ENCODE measurements around the gene CHST15. TPM values are rescaled to one million over a fixed set of nuclear protein-coding genes. Genes with fewer than 3 reads are reported as not detected.
A peak's percentile ranks its signal among the peaks of the same experiment; 100 is the strongest.

The CHST15 gene
- total RNA-seq, 2 donors from 2014 or later: 0.95 TPM; not detected in 1

GRCh38 chr10:124032087-124032935, 61.1 kb downstream of the CHST15 start:
- peaks cover 0 to 8% of the 10 kb centered on the region in 2 donors for H3K27me3 Mint-ChIP-seq
- H3K9me3 Mint-ChIP-seq: no peaks in the 10 kb centered on the region
- H3K4me1 Mint-ChIP-seq (ENCODE audit: low read depth in 2 of 2): peaks cover 6 to 10% of the 10 kb centered on the region in 2 donors
- no peaks in the 10 kb centered on the region for H3K36me3 Mint-ChIP-seq
- ATAC-seq (no peak), DNase-seq (ENCODE audit: low spot score) (no peak)
- H3K4me3 Mint-ChIP-seq: no peak overlapping the region
- no peak overlapping the region for H3K27ac Mint-ChIP-seq

- Mint-ChIP-seq H3K9me3 (no peaks in the 10 kb centered on the region), H3K4me3 (no peak overlapping the region), H3K27ac (no peak overlapping the region), H3K36me3 (no peaks in the 10 kb centered on the region), H3K4me1 (ENCODE audit: low read depth in 2 of 2) (peaks cover 2 to 3% of the 10 kb centered on the region in 2 donors), H3K27me3 (peaks cover 0 to 3% of the 10 kb centered on the region in 2 donors)
- DNase-seq (ENCODE audit: low spot score) (no peak), ATAC-seq (no peak)
Observed at GRCh38 chr10:124030492-124031110, 62.8 kb downstream of the CHST15 start.

GRCh38 chr10:124030061-124030460, 63.3 kb downstream of the CHST15 start:
- H3K9me3 Mint-ChIP-seq: no peaks in the 10 kb centered on the region
- no peaks in the 10 kb centered on the region for H3K36me3 Mint-ChIP-seq

GRCh38 chr10:124029559-124029958, 63.8 kb downstream of the CHST15 start:
- Mint-ChIP-seq H3K4me3 (no peak overlapping the region), H3K27me3 (peaks cover 0 to 2% of the 10 kb centered on the region in 2 donors), H3K27ac (no peak overlapping the region), H3K36me3 (no peaks in the 10 kb centered on the region), H3K9me3 (no peaks in the 10 kb centered on the region), H3K4me1 (ENCODE audit: low read depth in 2 of 2) (no peaks in the 10 kb centered on the region)
- ATAC-seq (peak in 1 of 2 donors; percentile 29), DNase-seq (ENCODE audit: low spot score) (no peak)

More at GRCh38 chr10:124030061-124030460, 63.3 kb downstream of the CHST15 start:
- Mint-ChIP-seq H3K27ac (no peak overlapping the region), H3K27me3 (peaks cover 0 to 2% of the 10 kb centered on the region in 2 donors), H3K4me1 (ENCODE audit: low read depth in 2 of 2) (no peaks in the 10 kb centered on the region), H3K4me3 (no peak overlapping the region)
- ATAC-seq: no peak
- no peak for DNase-seq (ENCODE audit: low spot score)

GRCh38 chr10:124028700-124029480, 64.5 kb downstream of the CHST15 start:
- H3K4me3 Mint-ChIP-seq: no peak overlapping the region
- peaks cover 2 to 4% of the 10 kb centered on the region in 2 donors for H3K27me3 Mint-ChIP-seq
- no peaks in the 10 kb centered on the region for H3K36me3 Mint-ChIP-seq
- DNase-seq (ENCODE audit: low spot score) (no peak), ATAC-seq (no peak)
- H3K4me1 Mint-ChIP-seq (ENCODE audit: low read depth in 2 of 2): no peaks in the 10 kb centered on the region
- H3K27ac Mint-ChIP-seq: no peak overlapping the region
- no peaks in the 10 kb centered on the region for H3K9me3 Mint-ChIP-seq

- H3K36me3 Mint-ChIP-seq: no peaks in the 10 kb centered on the region
- no peak overlapping the region for H3K27ac Mint-ChIP-seq
- peaks cover 6 to 15% of the 10 kb centered on the region in 2 donors for H3K27me3 Mint-ChIP-seq
- no peaks in the 10 kb centered on the region for H3K9me3 Mint-ChIP-seq
- DNase-seq (ENCODE audit: low spot score) (no peak), ATAC-seq (no peak)
- H3K4me1 Mint-ChIP-seq (ENCODE audit: low read depth in 2 of 2): no peaks in the 10 kb centered on the region
- no peak overlapping the region for H3K4me3 Mint-ChIP-seq
Observed at GRCh38 chr10:124027651-124028050, 65.7 kb downstream of the CHST15 start.

- DNase-seq (ENCODE audit: low spot score): no peak
- H3K27me3 Mint-ChIP-seq: peaks cover 8 to 17% of the 10 kb centered on the region in 2 donors
- no peaks in the 10 kb centered on the region for H3K36me3 Mint-ChIP-seq
- ATAC-seq: no peak
- H3K4me1 Mint-ChIP-seq (ENCODE audit: low read depth in 2 of 2): no peaks in the 10 kb centered on the region
- H3K4me3 Mint-ChIP-seq: no peak overlapping the region
- H3K9me3 Mint-ChIP-seq: no peaks in the 10 kb centered on the region
- H3K27ac Mint-ChIP-seq: no peak overlapping the region
Observed at GRCh38 chr10:124027031-124027611, 66.3 kb downstream of the CHST15 start.

- no peak for ATAC-seq
- no peak overlapping the region for H3K27ac Mint-ChIP-seq
- no peak for DNase-seq (ENCODE audit: low spot score)
- H3K4me3 Mint-ChIP-seq: no peak overlapping the region
- H3K27me3 Mint-ChIP-seq: peaks cover 13 to 23% of the 10 kb centered on the region in 2 donors
- no peaks in the 10 kb centered on the region for H3K4me1 Mint-ChIP-seq (ENCODE audit: low read depth in 2 of 2)
- H3K9me3 Mint-ChIP-seq: no peaks in the 10 kb centered on the region
- H3K36me3 Mint-ChIP-seq: no peaks in the 10 kb centered on the region
Observed at GRCh38 chr10:124026589-124026939, 66.8 kb downstream of the CHST15 start.

- Mint-ChIP-seq H3K27ac (no peak overlapping the region), H3K4me3 (no peak overlapping the region), H3K4me1 (ENCODE audit: low read depth in 2 of 2) (no peaks in the 10 kb centered on the region), H3K27me3 (peaks cover 14 to 23% of the 10 kb centered on the region in 2 donors), H3K36me3 (no peaks in the 10 kb centered on the region), H3K9me3 (no peaks in the 10 kb centered on the region)
- ATAC-seq (no peak), DNase-seq (ENCODE audit: low spot score) (no peak)
Observed at GRCh38 chr10:124025660-124026588, 67.5 kb downstream of the CHST15 start.

GRCh38 chr10:124025152-124025551, 68.2 kb downstream of the CHST15 start:
- H3K27ac Mint-ChIP-seq: no peak overlapping the region
- no peaks in the 10 kb centered on the region for H3K4me1 Mint-ChIP-seq (ENCODE audit: low read depth in 2 of 2)
- no peak overlapping the region for H3K4me3 Mint-ChIP-seq
- peaks cover 14 to 23% of the 10 kb centered on the region in 2 donors for H3K27me3 Mint-ChIP-seq
- no peaks in the 10 kb centered on the region for H3K9me3 Mint-ChIP-seq
- DNase-seq (ENCODE audit: low spot score) (no peak), ATAC-seq (no peak)
- no peaks in the 10 kb centered on the region for H3K36me3 Mint-ChIP-seq

GRCh38 chr10:124022066-124022465, 71.3 kb downstream of the CHST15 start:
- no peak for DNase-seq (ENCODE audit: low spot score)
- H3K27ac Mint-ChIP-seq: no peak overlapping the region
- H3K36me3 Mint-ChIP-seq: no peaks in the 10 kb centered on the region
- no peak for ATAC-seq
- no peaks in the 10 kb centered on the region for H3K9me3 Mint-ChIP-seq
- H3K4me1 Mint-ChIP-seq (ENCODE audit: low read depth in 2 of 2): no peaks in the 10 kb centered on the region
- no peak overlapping the region for H3K4me3 Mint-ChIP-seq
- H3K27me3 Mint-ChIP-seq: peaks cover 14 to 23% of the 10 kb centered on the region in 2 donors

GRCh38 chr10:124020981-124021815, 72.2 kb downstream of the CHST15 start:
- no peak for DNase-seq (ENCODE audit: low spot score)
- no peaks in the 10 kb centered on the region for H3K9me3 Mint-ChIP-seq
- no peak overlapping the region for H3K27ac Mint-ChIP-seq
- H3K4me3 Mint-ChIP-seq: no peak overlapping the region
- H3K36me3 Mint-ChIP-seq: no peaks in the 10 kb centered on the region
- no peak for ATAC-seq
- no peaks in the 10 kb centered on the region for H3K4me1 Mint-ChIP-seq (ENCODE audit: low read depth in 2 of 2)
- peaks cover 14 to 23% of the 10 kb centered on the region in 2 donors for H3K27me3 Mint-ChIP-seq

All from natural killer cell treated with Interleukin-12 subunit alpha and Interleukin-12 subunit beta and Interleukin-15 and Interleukin-18, amount 100 ng/mL, for 72 hours (primary cell).